ENCODE results near the gene ESYT3. TPM values are rescaled to one million over a fixed set of nuclear protein-coding genes. Genes with fewer than 3 reads are reported as not detected.

The ESYT3 gene
- total and polyA plus RNA-seq, 2 donors (not counting 1 experiment from before 2014, with no cell fraction given), result 0.17 TPM; not detected in 1

DNA sequence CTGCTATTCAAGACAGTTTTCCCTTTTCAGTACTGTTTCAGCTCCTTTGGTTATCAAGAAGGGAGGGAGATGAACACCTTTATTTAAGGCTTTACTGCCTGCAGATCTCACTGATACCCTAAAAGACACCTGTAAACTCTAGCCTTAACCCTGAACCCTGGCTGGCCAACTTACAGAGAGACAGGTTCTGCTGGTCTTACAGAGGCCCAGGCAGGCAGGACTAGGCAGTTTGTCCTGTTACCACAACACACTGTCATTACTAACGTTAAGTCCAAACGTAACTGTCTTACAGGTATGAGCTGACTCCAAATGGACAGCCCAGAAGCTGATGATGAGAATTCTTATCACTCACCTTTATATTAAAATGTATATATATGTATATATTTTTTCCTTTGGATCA, 42.1 kb downstream of the ESYT3 start:
- Histone ChIP-seq H2AFZ (ENCODE audit: low read length) (no peak overlapping the region), H3K4me1 (ENCODE audit: control insufficient read depth, extremely low read depth, insufficient read depth, low read length) (no peaks in the 10 kb centered on the region), H3K9me3 (ENCODE audit: control insufficient read depth, insufficient read depth, low read depth, low read length) (no peaks in the 10 kb centered on the region), H3K4me2 (ENCODE audit: extremely low read depth, insufficient read depth, low read length) (no peak overlapping the region), H3K27me3 (ENCODE audit: control insufficient read depth, insufficient read depth, low read length) (no peaks in the 10 kb centered on the region), H3K4me3 (replicated peaks in 1 of 4; ENCODE audit: control extremely low read depth in 1 of 4, insufficient read depth in 1 of 4, low read depth in 3 of 4, low read length in 4 of 4) (no peak overlapping the region), H3K9ac (ENCODE audit: insufficient read depth, low read length) (no peak overlapping the region), H3K79me2 (ENCODE audit: control insufficient read depth, insufficient read depth, low read length) (no peaks in the 10 kb centered on the region), H3K27ac (ENCODE audit: insufficient read depth, low read length) (no peak overlapping the region), H4K20me1 (ENCODE audit: control insufficient read depth, extremely low read depth, insufficient read depth, low read length) (no peaks in the 10 kb centered on the region), H3K36me3 (ENCODE audit: control insufficient read depth, insufficient read depth, low read length) (no peaks in the 10 kb centered on the region)
- no peak for DNase-seq (ENCODE audit: low read depth in 2 of 2)
- TF ChIP-seq, protein P1, sequence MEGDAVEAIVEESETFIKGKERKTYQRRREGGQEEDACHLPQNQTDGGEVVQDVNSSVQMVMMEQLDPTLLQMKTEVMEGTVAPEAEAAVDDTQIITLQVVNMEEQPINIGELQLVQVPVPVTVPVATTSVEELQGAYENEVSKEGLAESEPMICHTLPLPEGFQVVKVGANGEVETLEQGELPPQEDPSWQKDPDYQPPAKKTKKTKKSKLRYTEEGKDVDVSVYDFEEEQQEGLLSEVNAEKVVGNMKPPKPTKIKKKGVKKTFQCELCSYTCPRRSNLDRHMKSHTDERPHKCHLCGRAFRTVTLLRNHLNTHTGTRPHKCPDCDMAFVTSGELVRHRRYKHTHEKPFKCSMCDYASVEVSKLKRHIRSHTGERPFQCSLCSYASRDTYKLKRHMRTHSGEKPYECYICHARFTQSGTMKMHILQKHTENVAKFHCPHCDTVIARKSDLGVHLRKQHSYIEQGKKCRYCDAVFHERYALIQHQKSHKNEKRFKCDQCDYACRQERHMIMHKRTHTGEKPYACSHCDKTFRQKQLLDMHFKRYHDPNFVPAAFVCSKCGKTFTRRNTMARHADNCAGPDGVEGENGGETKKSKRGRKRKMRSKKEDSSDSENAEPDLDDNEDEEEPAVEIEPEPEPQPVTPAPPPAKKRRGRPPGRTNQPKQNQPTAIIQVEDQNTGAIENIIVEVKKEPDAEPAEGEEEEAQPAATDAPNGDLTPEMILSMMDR (conservative IDR thresholded peaks at IDR 0.05 in 1 of 2, IDR thresholded peaks at IDR 0.05 in 1 of 2; ENCODE audit: low read depth in 1 of 2, low read length in 2 of 2), result no peak
- no peak for TF ChIP-seq EZH2 (IDR thresholded peaks at IDR 0.05; ENCODE audit: low read length, missing control alignments)

DNA sequence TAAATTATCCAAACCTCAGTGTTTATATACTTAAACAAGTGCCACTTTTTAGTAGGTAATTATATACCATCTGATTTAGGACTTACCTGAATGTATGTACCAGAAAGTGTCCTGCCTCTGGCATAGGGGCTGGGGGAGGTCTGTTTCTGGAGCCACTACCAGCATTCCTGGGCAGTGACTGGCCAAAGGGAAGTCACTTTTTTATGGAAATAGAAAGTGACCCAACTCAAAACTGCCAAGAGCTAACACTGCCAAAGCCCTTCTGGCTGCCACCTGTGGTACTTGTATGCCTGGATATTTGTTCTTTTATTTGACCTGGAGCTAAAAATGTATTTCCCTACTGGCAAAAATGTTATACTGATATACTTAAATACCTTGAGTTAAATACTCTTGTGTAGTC, 42.7 kb downstream of the ESYT3 start:
- TF ChIP-seq EZH2 (IDR thresholded peaks at IDR 0.05; ENCODE audit: low read length, missing control alignments), result no peak
- TF ChIP-seq, protein P1 (conservative IDR thresholded peaks at IDR 0.05 in 1 of 2, IDR thresholded peaks at IDR 0.05 in 1 of 2; ENCODE audit: low read depth in 1 of 2, low read length in 2 of 2), result no peak
- Histone ChIP-seq H3K4me1 (ENCODE audit: control insufficient read depth, extremely low read depth, insufficient read depth, low read length) (no peaks in the 10 kb centered on the region), H2AFZ (ENCODE audit: low read length) (no peak overlapping the region), H3K27me3 (ENCODE audit: control insufficient read depth, insufficient read depth, low read length) (no peaks in the 10 kb centered on the region), H3K9ac (ENCODE audit: insufficient read depth, low read length) (no peak overlapping the region), H3K79me2 (ENCODE audit: control insufficient read depth, insufficient read depth, low read length) (no peaks in the 10 kb centered on the region), H4K20me1 (ENCODE audit: control insufficient read depth, extremely low read depth, insufficient read depth, low read length) (no peaks in the 10 kb centered on the region), H3K27ac (ENCODE audit: insufficient read depth, low read length) (no peak overlapping the region), H3K4me2 (ENCODE audit: extremely low read depth, insufficient read depth, low read length) (no peak overlapping the region), H3K4me3 (replicated peaks in 1 of 4; ENCODE audit: control extremely low read depth in 1 of 4, insufficient read depth in 1 of 4, low read depth in 3 of 4, low read length in 4 of 4) (no peak overlapping the region), H3K36me3 (ENCODE audit: control insufficient read depth, insufficient read depth, low read length) (no peaks in the 10 kb centered on the region), H3K9me3 (ENCODE audit: control insufficient read depth, insufficient read depth, low read depth, low read length) (no peaks in the 10 kb centered on the region)
- DNase-seq (ENCODE audit: low read depth in 2 of 2), result no peak

DNA sequence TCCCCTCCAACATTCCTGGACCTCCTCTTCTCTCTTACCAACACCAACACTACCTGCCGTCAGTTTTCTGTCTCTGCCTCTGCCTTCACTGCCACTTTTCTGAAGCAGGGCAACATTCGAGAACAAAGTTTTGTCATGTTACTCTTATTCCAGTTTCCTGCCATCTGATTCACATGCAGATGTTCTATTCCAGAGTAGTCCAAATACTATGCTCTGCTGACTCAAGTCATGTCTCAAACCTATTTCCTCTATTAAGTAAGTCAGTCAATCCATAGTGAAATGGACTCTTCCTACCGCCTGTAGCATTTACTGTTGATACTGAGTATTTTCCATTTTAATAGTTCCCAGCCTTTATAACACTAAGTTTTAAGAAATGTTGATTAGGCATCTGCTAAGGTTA, 43.4 kb downstream of the ESYT3 start:
- no peak overlapping the region for H3K4me3 ChIP-seq (replicated peaks in 1 of 4; ENCODE audit: control extremely low read depth in 1 of 4, insufficient read depth in 1 of 4, low read depth in 3 of 4, low read length in 4 of 4)
- TF ChIP-seq, protein P1 (conservative IDR thresholded peaks at IDR 0.05 in 1 of 2, IDR thresholded peaks at IDR 0.05 in 1 of 2; ENCODE audit: low read depth in 1 of 2, low read length in 2 of 2), result no peak
- TF ChIP-seq EZH2 (IDR thresholded peaks at IDR 0.05; ENCODE audit: low read length, missing control alignments), result no peak
- H3K9me3 ChIP-seq (ENCODE audit: control insufficient read depth, insufficient read depth, low read depth, low read length), result no peaks in the 10 kb centered on the region
- H3K4me2 ChIP-seq (ENCODE audit: extremely low read depth, insufficient read depth, low read length), result no peak overlapping the region
- H3K79me2 ChIP-seq (ENCODE audit: control insufficient read depth, insufficient read depth, low read length), result no peaks in the 10 kb centered on the region
- no peaks in the 10 kb centered on the region for H3K4me1 ChIP-seq (ENCODE audit: control insufficient read depth, extremely low read depth, insufficient read depth, low read length)
- no peaks in the 10 kb centered on the region for H4K20me1 ChIP-seq (ENCODE audit: control insufficient read depth, extremely low read depth, insufficient read depth, low read length)
- no peak overlapping the region for H2AFZ ChIP-seq (ENCODE audit: low read length)
- no peak overlapping the region for H3K27ac ChIP-seq (ENCODE audit: insufficient read depth, low read length)
- no peak for DNase-seq (ENCODE audit: low read depth in 2 of 2)
- H3K27me3 ChIP-seq (ENCODE audit: control insufficient read depth, insufficient read depth, low read length), result no peaks in the 10 kb centered on the region
- no peaks in the 10 kb centered on the region for H3K36me3 ChIP-seq (ENCODE audit: control insufficient read depth, insufficient read depth, low read length)
- H3K9ac ChIP-seq (ENCODE audit: insufficient read depth, low read length), result no peak overlapping the region

Data from fibroblast of lung (primary cell).